ENCODE measurements around the gene PRKAR2B.

The PRKAR2B gene

DNA sequence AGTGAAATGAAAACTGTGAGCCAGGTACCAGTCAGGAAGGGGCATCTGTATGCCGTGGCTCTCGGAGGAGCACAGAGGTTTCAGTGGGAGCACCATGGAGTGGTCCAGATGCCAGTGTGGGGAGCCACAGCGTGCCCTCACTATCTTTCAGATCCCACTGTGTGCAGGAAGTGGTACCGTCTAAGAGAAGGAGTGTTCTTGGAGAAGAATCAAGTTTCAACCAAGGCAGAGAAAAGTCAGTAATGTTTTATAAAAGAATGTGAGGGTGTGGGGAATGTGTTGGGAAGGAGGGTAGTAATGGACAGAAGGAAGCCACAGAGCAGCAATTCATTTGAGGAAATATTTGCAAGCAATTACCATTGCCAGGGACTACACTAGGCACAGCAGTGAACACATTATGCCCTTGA is 35.6 kb downstream of the PRKAR2B start:
- TF ChIP-seq POLR2AphosphoS5 (IDR thresholded peaks at IDR 0.05; ENCODE audit: low read depth, low read length): no peak
- TF ChIP-seq TAF1 (IDR thresholded peaks at IDR 0.05; ENCODE audit: borderline replicate concordance, insufficient read depth, low read length): no peak
- TF ChIP-seq SIN3A (IDR thresholded peaks at IDR 0.05; ENCODE audit: borderline replicate concordance, insufficient read depth, low read length): no peak
- TF ChIP-seq FOXP2 (optimal IDR thresholded peaks at IDR 0.05; ENCODE audit: borderline replicate concordance, extremely low read depth, extremely low read length, insufficient read depth): no peak
- TF ChIP-seq, protein P1, sequence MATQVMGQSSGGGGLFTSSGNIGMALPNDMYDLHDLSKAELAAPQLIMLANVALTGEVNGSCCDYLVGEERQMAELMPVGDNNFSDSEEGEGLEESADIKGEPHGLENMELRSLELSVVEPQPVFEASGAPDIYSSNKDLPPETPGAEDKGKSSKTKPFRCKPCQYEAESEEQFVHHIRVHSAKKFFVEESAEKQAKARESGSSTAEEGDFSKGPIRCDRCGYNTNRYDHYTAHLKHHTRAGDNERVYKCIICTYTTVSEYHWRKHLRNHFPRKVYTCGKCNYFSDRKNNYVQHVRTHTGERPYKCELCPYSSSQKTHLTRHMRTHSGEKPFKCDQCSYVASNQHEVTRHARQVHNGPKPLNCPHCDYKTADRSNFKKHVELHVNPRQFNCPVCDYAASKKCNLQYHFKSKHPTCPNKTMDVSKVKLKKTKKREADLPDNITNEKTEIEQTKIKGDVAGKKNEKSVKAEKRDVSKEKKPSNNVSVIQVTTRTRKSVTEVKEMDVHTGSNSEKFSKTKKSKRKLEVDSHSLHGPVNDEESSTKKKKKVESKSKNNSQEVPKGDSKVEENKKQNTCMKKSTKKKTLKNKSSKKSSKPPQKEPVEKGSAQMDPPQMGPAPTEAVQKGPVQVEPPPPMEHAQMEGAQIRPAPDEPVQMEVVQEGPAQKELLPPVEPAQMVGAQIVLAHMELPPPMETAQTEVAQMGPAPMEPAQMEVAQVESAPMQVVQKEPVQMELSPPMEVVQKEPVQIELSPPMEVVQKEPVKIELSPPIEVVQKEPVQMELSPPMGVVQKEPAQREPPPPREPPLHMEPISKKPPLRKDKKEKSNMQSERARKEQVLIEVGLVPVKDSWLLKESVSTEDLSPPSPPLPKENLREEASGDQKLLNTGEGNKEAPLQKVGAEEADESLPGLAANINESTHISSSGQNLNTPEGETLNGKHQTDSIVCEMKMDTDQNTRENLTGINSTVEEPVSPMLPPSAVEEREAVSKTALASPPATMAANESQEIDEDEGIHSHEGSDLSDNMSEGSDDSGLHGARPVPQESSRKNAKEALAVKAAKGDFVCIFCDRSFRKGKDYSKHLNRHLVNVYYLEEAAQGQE (IDR thresholded peaks at IDR 0.05; ENCODE audit: insufficient read depth in 1 of 2, low read depth in 2 of 2, low read length in 2 of 2): no peak

DNA sequence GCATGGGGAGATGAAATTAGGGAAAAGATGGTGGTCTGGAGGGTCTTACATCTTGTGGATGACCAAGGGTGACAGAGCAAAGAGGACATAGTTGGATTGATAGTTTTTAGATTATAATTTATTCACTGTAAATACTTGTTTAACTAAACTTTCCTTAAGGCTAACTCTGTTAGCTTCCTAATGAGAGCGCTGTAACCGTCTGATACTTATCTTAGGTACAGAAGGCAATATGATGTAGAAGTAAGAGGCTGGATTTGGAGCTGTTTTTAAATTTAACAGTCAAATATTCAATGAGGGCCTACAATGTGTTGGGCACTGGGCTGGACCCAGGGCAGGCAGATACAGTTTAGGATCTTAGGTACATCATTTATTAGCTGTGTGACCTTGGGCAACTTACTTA is 36.0 kb downstream of the PRKAR2B start:
- TF ChIP-seq SIN3A (IDR thresholded peaks at IDR 0.05; ENCODE audit: borderline replicate concordance, insufficient read depth, low read length) (no peak), FOXP2 (optimal IDR thresholded peaks at IDR 0.05; ENCODE audit: borderline replicate concordance, extremely low read depth, extremely low read length, insufficient read depth) (no peak), TAF1 (IDR thresholded peaks at IDR 0.05; ENCODE audit: borderline replicate concordance, insufficient read depth, low read length) (no peak), POLR2AphosphoS5 (IDR thresholded peaks at IDR 0.05; ENCODE audit: low read depth, low read length) (no peak)
- TF ChIP-seq, protein P1 (IDR thresholded peaks at IDR 0.05; ENCODE audit: insufficient read depth in 1 of 2, low read depth in 2 of 2, low read length in 2 of 2): no peak

DNA sequence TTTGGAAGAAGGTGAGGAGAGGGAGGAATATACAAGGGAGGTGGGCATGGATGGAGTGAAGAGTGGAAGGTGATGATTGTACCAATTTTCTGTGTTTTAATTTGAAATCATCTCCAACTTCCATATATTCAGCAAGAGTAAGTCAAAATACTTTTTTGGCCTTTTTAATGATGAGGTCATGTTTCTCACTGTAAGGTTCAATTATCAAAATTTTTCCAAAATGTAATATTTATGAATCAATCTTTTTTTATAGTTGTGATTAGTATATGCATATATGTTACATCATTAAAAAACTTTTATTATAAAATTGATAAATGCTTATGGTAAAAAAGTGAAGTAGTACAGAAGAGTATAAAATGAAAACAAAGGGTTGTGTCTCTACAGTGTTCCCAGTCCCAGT is 40.7 kb downstream of the PRKAR2B start:
- TF ChIP-seq FOXP2 (optimal IDR thresholded peaks at IDR 0.05; ENCODE audit: borderline replicate concordance, extremely low read depth, extremely low read length, insufficient read depth) (no peak), TAF1 (IDR thresholded peaks at IDR 0.05; ENCODE audit: borderline replicate concordance, insufficient read depth, low read length) (no peak)

DNA sequence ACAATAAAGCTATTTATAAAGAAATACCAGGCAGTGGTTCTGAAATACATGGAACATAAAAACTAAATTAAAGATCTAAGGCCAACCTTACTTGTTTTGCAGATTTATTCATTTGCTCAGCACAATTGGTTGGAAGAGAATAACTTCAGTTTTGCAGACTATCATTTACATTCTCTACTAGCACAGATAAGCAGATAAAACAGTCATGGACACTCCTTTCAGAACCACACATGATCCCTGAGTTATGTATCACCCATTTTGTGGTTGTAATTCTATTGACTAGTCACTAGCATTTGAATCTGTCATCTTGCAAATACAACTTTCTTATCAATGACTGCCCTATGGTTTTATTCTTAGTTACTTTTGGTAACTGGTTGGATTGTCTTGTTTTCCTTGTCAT is 45.1 kb downstream of the PRKAR2B start:
- TF ChIP-seq SIN3A (IDR thresholded peaks at IDR 0.05; ENCODE audit: borderline replicate concordance, insufficient read depth, low read length) (no peak), TAF1 (IDR thresholded peaks at IDR 0.05; ENCODE audit: borderline replicate concordance, insufficient read depth, low read length) (no peak), POLR2AphosphoS5 (IDR thresholded peaks at IDR 0.05; ENCODE audit: low read depth, low read length) (no peak), FOXP2 (optimal IDR thresholded peaks at IDR 0.05; ENCODE audit: borderline replicate concordance, extremely low read depth, extremely low read length, insufficient read depth) (no peak)
- TF ChIP-seq, protein P1 (IDR thresholded peaks at IDR 0.05; ENCODE audit: insufficient read depth in 1 of 2, low read depth in 2 of 2, low read length in 2 of 2): no peak

DNA sequence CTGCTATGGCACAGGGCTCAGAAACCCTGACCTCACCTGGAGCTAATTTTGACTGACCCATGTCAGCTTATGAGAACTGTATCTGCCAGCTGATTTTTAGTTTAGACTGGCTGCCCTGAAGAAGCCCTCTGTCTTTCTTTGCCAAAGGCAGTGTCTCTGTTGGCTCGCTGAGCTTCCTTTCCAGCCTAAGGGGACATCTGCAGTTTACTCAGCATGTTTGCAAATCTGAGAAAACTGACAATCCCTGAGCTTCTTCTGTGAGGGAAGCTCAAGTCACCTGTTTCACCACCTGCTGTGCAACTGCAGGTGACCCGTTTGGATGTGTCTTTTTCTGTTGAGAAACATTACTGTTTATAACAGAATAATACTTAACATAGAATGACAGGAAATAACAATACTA is 46.0 kb downstream of the PRKAR2B start:
- TF ChIP-seq TAF1 (IDR thresholded peaks at IDR 0.05; ENCODE audit: borderline replicate concordance, insufficient read depth, low read length): no peak
- TF ChIP-seq, protein P1 (IDR thresholded peaks at IDR 0.05; ENCODE audit: insufficient read depth in 1 of 2, low read depth in 2 of 2, low read length in 2 of 2): no peak
- no peak for TF ChIP-seq SIN3A (IDR thresholded peaks at IDR 0.05; ENCODE audit: borderline replicate concordance, insufficient read depth, low read length)
- no peak for TF ChIP-seq POLR2AphosphoS5 (IDR thresholded peaks at IDR 0.05; ENCODE audit: low read depth, low read length)
- TF ChIP-seq FOXP2 (optimal IDR thresholded peaks at IDR 0.05; ENCODE audit: borderline replicate concordance, extremely low read depth, extremely low read length, insufficient read depth): no peak

Data from PFSK-1 (cell line).